Gastrocnemius medialis (tissue), 4 donors: Measurements from ENCODE around the gene STMN1. TPM values are rescaled to one million over a fixed set of nuclear protein-coding genes. Genes with fewer than 3 reads are reported as not detected.

Experiments
- ATAC-seq, 2 donors: fragments of 150-250 bp; one replicate each; pipeline ENCODE4 v1.9.1; 2016
- DNase-seq, 2 donors: peaks; one replicate each; pipeline ENCODE4 v3.0.0-alpha.2; 2019
- H3K27ac ChIP-seq, 4 donors: fragments of 200-600 bp; sonication (generic); 1 replicate in 1 of 4; 2 replicates in 3 of 4; pipeline ENCODE4 v1.5.1; 2016 to 2018; ENCODE audit warnings: mild to moderate bottlenecking in 2 of 4, moderate library complexity in 1 of 4
- H3K27me3 ChIP-seq, 3 donors: fragments of 200-600 bp; sonication (generic) in 2 of 3; 1 replicate in 1 of 3; 2 replicates in 2 of 3; pipeline versions ENCODE4 v1.5.1 to v1.6.0; 2016 to 2019; ENCODE audit warnings: mild to moderate bottlenecking in 1 of 3, moderate library complexity in 1 of 3
- H3K36me3 ChIP-seq, 2 donors: fragments of 200-600 bp; sonication (generic) in 1 of 2; one replicate each; pipeline ENCODE4 v1.5.1; 2017 to 2018
- H3K4me1 ChIP-seq, 2 donors: fragments of 200-600 bp; sonication (generic) in 1 of 2; one replicate each; pipeline ENCODE4 v1.5.1; 2016 to 2017; ENCODE audit warnings: mild to moderate bottlenecking in 2 of 2
- H3K4me3 ChIP-seq, 4 donors: fragments of 200-600 bp; sonication (generic) in 3 of 4; 1 replicate in 1 of 4; 2 replicates in 3 of 4; pipeline ENCODE4 v1.5.1; 2016 to 2019; ENCODE audit warnings: mild to moderate bottlenecking in 2 of 4
- H3K9me3 ChIP-seq, 3 donors: fragments of 200-600 bp; sonication (generic) in 2 of 3; 1 replicate in 1 of 3; 2 replicates in 2 of 3; pipeline ENCODE4 v1.5.1; 2016 to 2019
- POLR2A ChIP-seq, 2 donors: fragments of 450-650 bp; IDR thresholded peaks; one replicate each; pipeline ENCODE4 v1.6.1; 2017; ENCODE audit warnings: antibody characterized with exemption in 2 of 2, mild to moderate bottlenecking in 2 of 2, moderate library complexity in 2 of 2
- in situ Hi-C, 4 donors: fragments of 200-750 bp; cut with MboI; loops; one replicate each; pipeline versions ENCODE4 v1.15.0 to v1.8.0; 2017; ENCODE audit warnings: low sequenced_read_pairs in 4 of 4
- intact Hi-C: fragments of 100-400 bp; cut with DNase I; formaldehyde crosslinking; loops from one replicate; pipeline ENCODE4 v1.15.1; 2023; ENCODE audit warnings: low total_unique reads
- total RNA-seq, 4 donors: library from RNA; depleted of rRNA; stranded (reverse); fragments of >200 nt; gene quantifications; one replicate each; pipeline versions ENCODE4 v1.1.0 to v1.2.3, GENCODE V29; 2016
- TF ChIP-seq, protein P1 (sequence below), 5 experiments: fragments of 450-650 bp in 3 of 5; fragments of 200-600 bp in 2 of 5; sonication (generic) in 2 of 5; IDR thresholded peaks in 4 of 5; conservative IDR thresholded peaks in 1 of 5; 1 replicate in 4 of 5; 2 replicates in 1 of 5; pipeline ENCODE4 v1.5.1; 2016 to 2019; ENCODE audit warnings: antibody characterized with exemption in 5 of 5, mild to moderate bottlenecking in 3 of 5, moderate library complexity in 3 of 5

STMN1 gene
- total RNA-seq, 4 donors from 2014 or later: 4.7 to 20.7 (median 13.7) TPM

DNA sequence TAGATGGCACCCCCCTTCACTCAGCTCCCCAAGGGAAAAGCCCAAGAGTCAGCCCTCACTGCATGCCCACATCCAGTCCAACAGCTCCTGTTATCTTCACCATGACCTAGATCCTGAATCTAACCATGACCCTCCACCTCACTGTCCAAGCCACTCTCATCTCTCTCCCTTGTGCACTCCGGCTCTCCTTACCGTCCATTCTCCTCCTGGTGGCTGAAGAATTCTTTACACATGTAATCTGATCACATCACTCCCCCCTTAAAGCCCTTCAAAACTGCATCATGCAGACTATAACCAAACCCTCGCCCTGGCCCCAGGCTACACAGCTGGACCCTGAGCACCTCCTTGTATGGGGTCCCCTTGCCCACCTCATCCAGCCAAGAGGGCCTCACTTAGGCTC lies 16.7 kb downstream of the STMN1 start:
- no peak for DNase-seq
- no peak for ATAC-seq
- Histone ChIP-seq H3K4me1 (no peaks in the 10 kb centered on the region), H3K36me3 (no peaks in the 10 kb centered on the region), H3K27ac (no peak overlapping the region), H3K27me3 (no peaks in the 10 kb centered on the region), H3K9me3 (no peaks in the 10 kb centered on the region), H3K4me3 (no peak overlapping the region)
- no peak for TF ChIP-seq POLR2A (IDR thresholded peaks at IDR 0.05)
- TF ChIP-seq, protein P1, sequence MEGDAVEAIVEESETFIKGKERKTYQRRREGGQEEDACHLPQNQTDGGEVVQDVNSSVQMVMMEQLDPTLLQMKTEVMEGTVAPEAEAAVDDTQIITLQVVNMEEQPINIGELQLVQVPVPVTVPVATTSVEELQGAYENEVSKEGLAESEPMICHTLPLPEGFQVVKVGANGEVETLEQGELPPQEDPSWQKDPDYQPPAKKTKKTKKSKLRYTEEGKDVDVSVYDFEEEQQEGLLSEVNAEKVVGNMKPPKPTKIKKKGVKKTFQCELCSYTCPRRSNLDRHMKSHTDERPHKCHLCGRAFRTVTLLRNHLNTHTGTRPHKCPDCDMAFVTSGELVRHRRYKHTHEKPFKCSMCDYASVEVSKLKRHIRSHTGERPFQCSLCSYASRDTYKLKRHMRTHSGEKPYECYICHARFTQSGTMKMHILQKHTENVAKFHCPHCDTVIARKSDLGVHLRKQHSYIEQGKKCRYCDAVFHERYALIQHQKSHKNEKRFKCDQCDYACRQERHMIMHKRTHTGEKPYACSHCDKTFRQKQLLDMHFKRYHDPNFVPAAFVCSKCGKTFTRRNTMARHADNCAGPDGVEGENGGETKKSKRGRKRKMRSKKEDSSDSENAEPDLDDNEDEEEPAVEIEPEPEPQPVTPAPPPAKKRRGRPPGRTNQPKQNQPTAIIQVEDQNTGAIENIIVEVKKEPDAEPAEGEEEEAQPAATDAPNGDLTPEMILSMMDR (IDR thresholded peaks at IDR 0.05 in 4 of 5, conservative IDR thresholded peaks at IDR 0.05 in 1 of 5): no peak
- in situ Hi-C loops: loop anchor here in 2 of 4 donors (25.0 kb wide), 2 partner anchors 248 to 273 kb away; partner anchors contain the start of genes C1orf232 (in 1 of the 2), FAM110D (in 1 of the 2), ZNF593 (in 1 of the 2) and ZNF593OS (in 1 of the 2)
- intact Hi-C loops: no loop called here

DNA sequence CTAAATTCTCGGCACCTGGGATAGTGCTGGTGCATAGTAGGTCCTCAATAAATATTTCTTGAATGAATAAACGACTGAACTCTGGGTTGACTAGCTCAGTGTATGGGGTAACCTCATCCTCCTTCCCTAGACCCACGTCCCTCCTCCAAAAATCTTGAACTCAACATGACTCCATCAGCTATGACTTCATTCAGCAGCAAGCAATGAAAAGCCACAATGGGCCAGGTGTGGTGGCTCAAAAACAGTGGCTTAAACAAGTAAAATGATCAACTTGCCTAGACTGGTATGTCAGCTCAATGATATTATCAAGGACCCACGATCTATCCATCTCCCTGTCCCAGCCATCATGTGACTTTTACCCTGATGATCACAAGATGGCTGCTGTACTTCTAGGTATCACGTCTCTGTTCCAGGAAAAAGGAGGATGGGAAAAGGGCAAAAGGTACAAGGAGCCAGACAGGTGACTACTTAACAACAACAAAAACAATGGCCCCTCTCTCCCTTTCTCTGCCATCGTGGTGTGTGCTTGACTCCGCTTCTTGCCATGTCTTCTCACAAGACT lies 17.7 kb downstream of the STMN1 start:
- in situ Hi-C loops (loop anchor here in 2 of 4 donors (25.0 kb wide), 2 partner anchors 249 to 274 kb away; partner anchors contain the start of genes C1orf232 (in 1 of the 2), FAM110D (in 1 of the 2), ZNF593 (in 1 of the 2) and ZNF593OS (in 1 of the 2)), intact Hi-C loops (no loop called here)

DNA sequence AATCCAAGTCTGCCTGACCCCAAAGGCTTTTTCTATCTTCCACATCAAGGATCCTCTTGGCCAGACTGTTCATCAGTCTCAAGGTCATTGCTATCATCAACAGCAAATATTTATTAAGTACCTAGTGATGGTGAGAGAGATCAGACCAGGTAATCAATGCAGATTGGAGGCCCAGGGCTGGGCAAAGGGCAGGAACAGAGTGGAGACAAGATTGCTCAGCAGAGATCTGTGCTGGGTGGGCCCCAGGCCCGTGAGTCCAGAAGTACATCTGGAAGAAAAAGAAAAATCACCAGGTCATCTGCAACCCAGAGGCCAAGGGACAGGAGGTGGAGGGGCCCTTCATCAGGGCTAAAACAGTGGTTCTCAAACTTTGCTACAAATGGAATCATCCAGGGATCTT lies 20.6 kb downstream of the STMN1 start:
- DNase-seq: no peak
- intact Hi-C loops (no loop called here), in situ Hi-C loops (loop anchor here in 2 of 4 donors (25.0 kb wide), 2 partner anchors 252 to 277 kb away; partner anchors contain the start of genes C1orf232 (in 1 of the 2), FAM110D (in 1 of the 2), ZNF593 (in 1 of the 2) and ZNF593OS (in 1 of the 2))
- no peak overlapping the region for H3K4me3 ChIP-seq
- TF ChIP-seq POLR2A (IDR thresholded peaks at IDR 0.05): no peak
- TF ChIP-seq, protein P1 (IDR thresholded peaks at IDR 0.05 in 4 of 5, conservative IDR thresholded peaks at IDR 0.05 in 1 of 5): no peak
- no peaks in the 10 kb centered on the region for H3K4me1 ChIP-seq
- no peak for ATAC-seq
- no peaks in the 10 kb centered on the region for H3K27me3 ChIP-seq
- H3K9me3 ChIP-seq: no peaks in the 10 kb centered on the region
- H3K27ac ChIP-seq: no peak overlapping the region
- H3K36me3 ChIP-seq: no peaks in the 10 kb centered on the region

More for the DNA sequence above, 17.7 kb downstream of the STMN1 start:
- no peak overlapping the region for H3K4me3 ChIP-seq
- H3K36me3 ChIP-seq: no peaks in the 10 kb centered on the region
- no peak for ATAC-seq
- H3K27me3 ChIP-seq: no peaks in the 10 kb centered on the region
- H3K9me3 ChIP-seq: no peaks in the 10 kb centered on the region
- no peak for TF ChIP-seq POLR2A (IDR thresholded peaks at IDR 0.05)
- TF ChIP-seq, protein P1 (IDR thresholded peaks at IDR 0.05 in 4 of 5, conservative IDR thresholded peaks at IDR 0.05 in 1 of 5): no peak
- no peak overlapping the region for H3K27ac ChIP-seq
- no peak for DNase-seq
- no peaks in the 10 kb centered on the region for H3K4me1 ChIP-seq

DNA sequence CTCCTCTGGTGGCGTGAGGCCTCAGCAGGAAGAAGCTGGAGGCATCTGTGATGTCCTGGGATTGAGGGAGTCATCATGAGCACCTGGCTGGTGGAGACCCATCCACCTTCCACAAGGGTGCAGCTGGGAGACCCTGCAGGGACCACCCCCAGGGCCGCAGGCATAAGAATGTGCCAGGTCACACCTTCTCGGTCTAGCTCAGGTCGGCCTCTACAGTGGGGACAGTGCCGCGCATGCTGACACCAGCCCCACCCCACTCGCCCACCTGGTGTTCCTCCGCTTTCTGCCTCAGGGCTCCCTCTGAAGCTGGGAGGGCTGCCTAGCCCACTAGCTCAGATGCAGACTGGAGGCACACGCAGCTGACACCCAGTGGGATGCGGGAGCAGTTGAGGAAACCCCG lies 25.0 kb downstream of the STMN1 start:
- Histone ChIP-seq H3K27ac (no peak overlapping the region), H3K9me3 (no peaks in the 10 kb centered on the region), H3K4me1 (no peaks in the 10 kb centered on the region), H3K27me3 (no peaks in the 10 kb centered on the region), H3K4me3 (no peak overlapping the region), H3K36me3 (no peaks in the 10 kb centered on the region)
- no peak for TF ChIP-seq POLR2A (IDR thresholded peaks at IDR 0.05)
- TF ChIP-seq, protein P1 (IDR thresholded peaks at IDR 0.05 in 4 of 5, conservative IDR thresholded peaks at IDR 0.05 in 1 of 5): no peak
- in situ Hi-C loops: loop anchor here in 2 of 4 donors (25.0 kb wide), 2 partner anchors 256 to 281 kb away; partner anchors contain the start of genes C1orf232 (in 1 of the 2), FAM110D (in 1 of the 2), ZNF593 (in 1 of the 2) and ZNF593OS (in 1 of the 2)
- intact Hi-C loops: no loop called here
- ATAC-seq (no peak), DNase-seq (no peak)
